Upper lobe of right lung (tissue), 1 donor: ENCODE results near the gene HHATL. TPM values are rescaled to one million over a fixed set of nuclear protein-coding genes. Genes with fewer than 3 reads are reported as not detected.

Experiments
- ATAC-seq: fragments of 200-7000 bp; cut with Tn5 transposase; one replicate; pipeline ENCODE4 v1.9.1; 2020; ENCODE audit warnings: mild to moderate bottlenecking, moderate library complexity
- DNase-seq: peaks from one replicate; pipeline ENCODE4 v3.0.0-alpha.2; 2020
- H3K27ac ChIP-seq: fragments of 200-600 bp; one replicate; pipeline ENCODE4 v1.8.0; 2022
- H3K27me3 ChIP-seq: fragments of 200-600 bp; one replicate; pipeline ENCODE4 v1.8.0; 2022; ENCODE audit warnings: mild to moderate bottlenecking
- H3K36me3 ChIP-seq: fragments of 200-600 bp; one replicate; pipeline ENCODE4 v1.8.0; 2022
- H3K4me1 ChIP-seq: fragments of 200-600 bp; one replicate; pipeline ENCODE4 v1.8.0; 2022
- H3K4me3 ChIP-seq: fragments of 200-600 bp; one replicate; pipeline ENCODE4 v1.8.0; 2022; ENCODE audit warnings: mild to moderate bottlenecking
- H3K9me3 ChIP-seq: fragments of 200-600 bp; one replicate; pipeline ENCODE4 v1.8.0; 2022
- CTCF ChIP-seq: fragments of 200-600 bp; IDR thresholded peaks from one replicate; pipeline ENCODE4 v1.8.0; 2022; ENCODE audit warnings: antibody characterized with exemption
- intact Hi-C: fragments of 100-400 bp; cut with DNase I; formaldehyde crosslinking; loops from one replicate; pipeline ENCODE4 v1.11.0; 2022
- total RNA-seq: library from RNA; stranded (reverse); fragmentation: NEBNext Ultra II Directional; extraction: Animal tissue kit (Norgen Biotek cat#: 25700); gene quantifications from one replicate; pipeline ENCODE4 v1.2.1, GENCODE V29; 2021
- donor health status: DM: no; HTN: yes; CAD: no; lungs with severe emphysema.

Gene HHATL
- total RNA-seq, 1 donor from 2014 or later: not detected

- ATAC-seq (no peak), DNase-seq (no peak)
- no peak for TF ChIP-seq CTCF
- peaks cover 14% of the 10 kb centered on the region for H3K4me1 ChIP-seq
- no peak overlapping the region for H3K27ac ChIP-seq
- H3K4me3 ChIP-seq: no peak overlapping the region
- no peaks in the 10 kb centered on the region for H3K9me3 ChIP-seq
- H3K36me3 ChIP-seq: no peaks in the 10 kb centered on the region
- H3K27me3 ChIP-seq: no peaks in the 10 kb centered on the region
- intact Hi-C loops: no loop called here
These were observed 40.1 kb upstream of the HHATL start for GRCh38 chr3:42742688-42743087.

- DNase-seq: no peak
- ATAC-seq: no peak
- Histone ChIP-seq H3K9me3 (no peaks in the 10 kb centered on the region), H3K36me3 (no peaks in the 10 kb centered on the region), H3K4me1 (peaks cover 14% of the 10 kb centered on the region), H3K27ac (no peak overlapping the region), H3K27me3 (no peaks in the 10 kb centered on the region), H3K4me3 (no peak overlapping the region)
- intact Hi-C loops: no loop called here
- TF ChIP-seq CTCF: no peak
These were observed 39.7 kb upstream of the HHATL start for GRCh38 chr3:42742259-42742658.

- peaks cover 13% of the 10 kb centered on the region for H3K4me1 ChIP-seq
- intact Hi-C loops: no loop called here
- no peak for ATAC-seq
These were observed 39.2 kb upstream of the HHATL start for GRCh38 chr3:42741796-42742195.

GRCh38 chr3:42739401-42740158 lies 37.0 kb upstream of the HHATL start:
- intact Hi-C loops: no loop called here
- Histone ChIP-seq H3K36me3 (no peaks in the 10 kb centered on the region), H3K4me3 (no peak overlapping the region), H3K4me1 (no peaks in the 10 kb centered on the region), H3K27me3 (no peaks in the 10 kb centered on the region), H3K27ac (no peak overlapping the region), H3K9me3 (no peaks in the 10 kb centered on the region)
- DNase-seq (no peak), ATAC-seq (peak; percentile 37)
- TF ChIP-seq CTCF: no peak

More at GRCh38 chr3:42741796-42742195, 39.2 kb upstream of the HHATL start:
- TF ChIP-seq CTCF: no peak
- Histone ChIP-seq H3K36me3 (no peaks in the 10 kb centered on the region), H3K27ac (no peak overlapping the region), H3K9me3 (no peaks in the 10 kb centered on the region), H3K27me3 (no peaks in the 10 kb centered on the region), H3K4me3 (no peak overlapping the region)
- no peak for DNase-seq

GRCh38 chr3:42736531-42736930 lies 33.9 kb upstream of the HHATL start:
- DNase-seq (no peak), ATAC-seq (no peak)
- H3K4me1 ChIP-seq: no peaks in the 10 kb centered on the region
- TF ChIP-seq CTCF: no peak
- intact Hi-C loops: no loop called here
- H3K4me3 ChIP-seq: no peak overlapping the region
- no peaks in the 10 kb centered on the region for H3K36me3 ChIP-seq
- no peaks in the 10 kb centered on the region for H3K27me3 ChIP-seq
- H3K9me3 ChIP-seq: no peaks in the 10 kb centered on the region
- H3K27ac ChIP-seq: no peak overlapping the region
